HCT116 (cell line): ENCODE measurements around the gene CCDC157.

ENCODE experiments used
- CBX3 ChIP-seq: IDR thresholded peaks from 2 replicates; pipeline ENCODE4 v1.6.1; 2012; ENCODE audit warnings: low read depth
- CEBPB ChIP-seq: IDR thresholded peaks from 2 replicates; pipeline ENCODE4 v1.6.1; 2012; ENCODE audit warnings: low read depth
- JUND ChIP-seq: IDR thresholded peaks from 2 replicates; pipeline ENCODE4 v1.6.1; 2012
- POLR2A ChIP-seq: IDR thresholded peaks from 2 replicates; pipeline ENCODE4 v1.7.0; 2011; ENCODE audit warnings: borderline replicate concordance; ENCODE audit not compliant: insufficient read depth, insufficient read length; ENCODE audit errors: extremely low read depth
- POLR2AphosphoS5 ChIP-seq: IDR thresholded peaks from 2 replicates; pipeline ENCODE4 v1.6.1; 2011; ENCODE audit warnings: mild to moderate bottlenecking, low read depth, low read length, moderate library complexity
- TF ChIP-seq, protein P1 (sequence below), 3 experiments: fragments of 200-600 bp in 1 of 3; sonication (generic) in 1 of 3; IDR thresholded peaks in 2 of 3; conservative IDR thresholded peaks in 1 of 3; 2 replicates each; pipeline ENCODE4 v1.5.1; 2012 to 2017; ENCODE audit warnings: low read depth in 2 of 3, low read length in 2 of 3, antibody characterized with exemption in 1 of 3, borderline replicate concordance in 1 of 3, control low read depth in 1 of 3, mild to moderate bottlenecking in 1 of 3, mixed read lengths in 1 of 3, mixed run types in 1 of 3, moderate library complexity in 1 of 3; ENCODE audit not compliant: insufficient read depth in 1 of 3
- TF ChIP-seq, protein P2 (sequence below): IDR thresholded peaks from 2 replicates; pipeline ENCODE4 v1.6.1; 2012
- TF ChIP-seq, protein P3 (sequence below): IDR thresholded peaks from 2 replicates; pipeline ENCODE4 v1.6.1; 2012; ENCODE audit warnings: low read depth

DNA sequence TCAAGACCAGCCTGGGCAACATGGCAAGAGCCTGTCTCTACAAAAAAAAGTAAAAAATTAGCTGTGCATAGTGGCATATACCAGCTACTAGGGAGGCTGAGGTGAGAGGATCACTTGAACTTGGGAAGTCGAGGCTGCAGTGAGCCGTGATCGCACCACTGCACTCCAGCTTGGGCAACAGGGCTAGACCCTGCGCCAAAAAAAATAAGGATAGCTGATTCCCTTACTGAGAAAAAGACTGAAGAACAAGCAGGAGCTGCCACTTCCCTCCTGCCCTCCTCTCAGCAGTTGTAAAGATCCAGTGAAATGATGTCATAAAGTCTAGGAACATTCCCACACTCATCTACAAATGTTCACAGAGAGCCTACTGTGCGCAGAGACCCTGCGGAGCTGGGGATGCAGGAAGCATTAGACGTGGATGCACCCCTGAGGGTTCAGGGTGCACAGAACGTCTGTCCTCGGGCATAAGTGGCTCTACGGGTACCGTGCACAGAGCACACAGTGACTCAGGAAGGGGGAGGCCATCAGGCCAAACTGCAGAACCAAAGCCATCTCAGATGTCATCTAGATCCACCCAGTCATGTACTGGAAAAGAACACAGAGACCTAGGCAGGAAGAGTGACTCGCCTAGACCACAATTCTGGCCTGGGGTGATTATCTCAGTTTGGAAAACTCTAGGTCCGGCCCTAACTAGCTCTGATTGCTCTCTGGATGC, 51.7 kb downstream of the CCDC157 start:
- no peak for TF ChIP-seq POLR2A
- TF ChIP-seq, protein P1, sequence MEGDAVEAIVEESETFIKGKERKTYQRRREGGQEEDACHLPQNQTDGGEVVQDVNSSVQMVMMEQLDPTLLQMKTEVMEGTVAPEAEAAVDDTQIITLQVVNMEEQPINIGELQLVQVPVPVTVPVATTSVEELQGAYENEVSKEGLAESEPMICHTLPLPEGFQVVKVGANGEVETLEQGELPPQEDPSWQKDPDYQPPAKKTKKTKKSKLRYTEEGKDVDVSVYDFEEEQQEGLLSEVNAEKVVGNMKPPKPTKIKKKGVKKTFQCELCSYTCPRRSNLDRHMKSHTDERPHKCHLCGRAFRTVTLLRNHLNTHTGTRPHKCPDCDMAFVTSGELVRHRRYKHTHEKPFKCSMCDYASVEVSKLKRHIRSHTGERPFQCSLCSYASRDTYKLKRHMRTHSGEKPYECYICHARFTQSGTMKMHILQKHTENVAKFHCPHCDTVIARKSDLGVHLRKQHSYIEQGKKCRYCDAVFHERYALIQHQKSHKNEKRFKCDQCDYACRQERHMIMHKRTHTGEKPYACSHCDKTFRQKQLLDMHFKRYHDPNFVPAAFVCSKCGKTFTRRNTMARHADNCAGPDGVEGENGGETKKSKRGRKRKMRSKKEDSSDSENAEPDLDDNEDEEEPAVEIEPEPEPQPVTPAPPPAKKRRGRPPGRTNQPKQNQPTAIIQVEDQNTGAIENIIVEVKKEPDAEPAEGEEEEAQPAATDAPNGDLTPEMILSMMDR (IDR thresholded peaks at IDR 0.05 in 2 of 3, conservative IDR thresholded peaks at IDR 0.05 in 1 of 3; ENCODE audit: borderline replicate concordance in 1 of 3, insufficient read depth in 1 of 3, low read depth in 2 of 3, low read length in 2 of 3) = no peak
- no peak for TF ChIP-seq CEBPB
- TF ChIP-seq, protein P2, sequence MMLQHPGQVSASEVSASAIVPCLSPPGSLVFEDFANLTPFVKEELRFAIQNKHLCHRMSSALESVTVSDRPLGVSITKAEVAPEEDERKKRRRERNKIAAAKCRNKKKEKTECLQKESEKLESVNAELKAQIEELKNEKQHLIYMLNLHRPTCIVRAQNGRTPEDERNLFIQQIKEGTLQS = no peak
- TF ChIP-seq CBX3 = no peak
- TF ChIP-seq POLR2AphosphoS5 = no peak
- TF ChIP-seq, protein P3, sequence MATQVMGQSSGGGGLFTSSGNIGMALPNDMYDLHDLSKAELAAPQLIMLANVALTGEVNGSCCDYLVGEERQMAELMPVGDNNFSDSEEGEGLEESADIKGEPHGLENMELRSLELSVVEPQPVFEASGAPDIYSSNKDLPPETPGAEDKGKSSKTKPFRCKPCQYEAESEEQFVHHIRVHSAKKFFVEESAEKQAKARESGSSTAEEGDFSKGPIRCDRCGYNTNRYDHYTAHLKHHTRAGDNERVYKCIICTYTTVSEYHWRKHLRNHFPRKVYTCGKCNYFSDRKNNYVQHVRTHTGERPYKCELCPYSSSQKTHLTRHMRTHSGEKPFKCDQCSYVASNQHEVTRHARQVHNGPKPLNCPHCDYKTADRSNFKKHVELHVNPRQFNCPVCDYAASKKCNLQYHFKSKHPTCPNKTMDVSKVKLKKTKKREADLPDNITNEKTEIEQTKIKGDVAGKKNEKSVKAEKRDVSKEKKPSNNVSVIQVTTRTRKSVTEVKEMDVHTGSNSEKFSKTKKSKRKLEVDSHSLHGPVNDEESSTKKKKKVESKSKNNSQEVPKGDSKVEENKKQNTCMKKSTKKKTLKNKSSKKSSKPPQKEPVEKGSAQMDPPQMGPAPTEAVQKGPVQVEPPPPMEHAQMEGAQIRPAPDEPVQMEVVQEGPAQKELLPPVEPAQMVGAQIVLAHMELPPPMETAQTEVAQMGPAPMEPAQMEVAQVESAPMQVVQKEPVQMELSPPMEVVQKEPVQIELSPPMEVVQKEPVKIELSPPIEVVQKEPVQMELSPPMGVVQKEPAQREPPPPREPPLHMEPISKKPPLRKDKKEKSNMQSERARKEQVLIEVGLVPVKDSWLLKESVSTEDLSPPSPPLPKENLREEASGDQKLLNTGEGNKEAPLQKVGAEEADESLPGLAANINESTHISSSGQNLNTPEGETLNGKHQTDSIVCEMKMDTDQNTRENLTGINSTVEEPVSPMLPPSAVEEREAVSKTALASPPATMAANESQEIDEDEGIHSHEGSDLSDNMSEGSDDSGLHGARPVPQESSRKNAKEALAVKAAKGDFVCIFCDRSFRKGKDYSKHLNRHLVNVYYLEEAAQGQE = no peak
- TF ChIP-seq JUND = peak; percentile 48; the same call in 1 of the 2 replicates
